HG03103 (cell line): ENCODE data around the gene RAC2.

ENCODE experiments used
- ATAC-seq: cut with Tn5 transposase; IDR thresholded peaks from one replicate; pipeline ENCODE4 v1.9.1; 2021; ENCODE audit warnings: low read depth; ENCODE audit not compliant: unreplicated experiment

Gene RAC2

GRCh38 chr22:37224757-37225420 is 19.2 kb downstream of the RAC2 start:
- no peak for ATAC-seq

- ATAC-seq = no peak
Measured at GRCh38 chr22:37223965-37224551, 20.0 kb downstream of the RAC2 start.

DNA sequence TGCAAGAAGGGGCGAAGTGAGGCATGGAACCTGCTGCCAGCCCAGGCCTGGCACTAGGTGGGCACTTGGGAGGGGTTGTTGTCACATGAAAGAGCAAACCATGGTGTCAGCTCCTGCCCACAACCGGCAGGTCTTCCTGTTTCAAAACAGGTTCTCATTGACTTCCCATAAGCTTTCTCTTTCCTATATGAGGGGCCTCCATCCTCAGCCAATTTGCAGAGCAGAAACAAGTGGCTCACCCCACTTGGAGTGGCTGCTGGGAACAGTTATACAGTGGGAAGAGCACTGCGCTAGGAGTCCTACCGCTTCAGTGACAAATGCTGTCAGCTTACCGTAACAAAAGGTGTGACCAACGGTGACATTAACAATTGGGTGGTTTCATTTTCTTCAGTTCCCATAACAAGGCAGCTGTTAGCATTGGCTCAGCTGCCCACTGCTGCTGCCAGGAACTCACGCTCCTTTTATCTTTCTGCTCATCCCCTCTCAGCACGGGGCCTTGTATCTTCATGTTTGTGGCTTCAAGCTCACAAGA is 21.6 kb downstream of the RAC2 start:
- no peak for ATAC-seq

- ATAC-seq = no peak
Measured at GRCh38 chr22:37221424-37222333, 22.4 kb downstream of the RAC2 start.

DNA sequence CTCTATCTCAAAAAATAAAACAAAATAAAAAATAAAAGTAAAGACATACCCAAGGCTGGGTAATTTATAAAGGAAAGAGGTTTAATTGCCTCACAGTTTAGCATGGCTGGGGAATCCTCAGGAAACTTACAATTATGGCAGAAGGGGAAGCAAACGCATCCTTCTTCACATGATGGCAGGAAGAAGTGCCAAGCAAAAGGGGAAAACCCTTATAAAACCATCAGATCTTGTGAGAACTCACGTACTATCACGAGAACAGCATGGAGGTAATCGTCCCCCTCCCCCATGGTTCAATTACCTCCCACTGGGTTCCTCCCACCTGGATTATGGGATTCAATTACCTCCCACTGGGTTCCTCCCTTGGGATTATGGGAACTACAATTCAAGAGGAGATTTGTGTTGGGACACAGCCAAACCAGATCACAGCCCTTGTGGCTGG is 23.5 kb downstream of the RAC2 start:
- no peak for ATAC-seq

DNA sequence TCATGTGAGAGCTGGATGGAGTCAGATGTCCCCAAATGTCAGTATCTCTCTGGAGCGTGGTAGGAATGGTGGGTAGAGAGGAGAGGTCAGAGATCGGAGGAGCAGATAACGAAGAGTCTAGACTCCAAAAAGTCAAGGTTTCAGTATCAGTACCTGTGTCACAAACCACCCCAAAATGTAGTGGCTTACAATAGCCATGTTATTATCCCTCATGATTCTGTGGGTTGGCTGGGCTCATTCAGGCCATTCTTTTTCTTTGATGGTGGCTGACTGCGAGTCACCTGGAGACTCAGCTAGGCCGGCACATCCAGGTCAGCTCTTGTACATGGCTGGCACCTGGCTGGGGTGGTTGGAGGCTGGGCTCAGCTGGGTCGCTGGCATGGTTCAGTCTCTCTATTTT is 24.5 kb downstream of the RAC2 start:
- no peak for ATAC-seq

DNA sequence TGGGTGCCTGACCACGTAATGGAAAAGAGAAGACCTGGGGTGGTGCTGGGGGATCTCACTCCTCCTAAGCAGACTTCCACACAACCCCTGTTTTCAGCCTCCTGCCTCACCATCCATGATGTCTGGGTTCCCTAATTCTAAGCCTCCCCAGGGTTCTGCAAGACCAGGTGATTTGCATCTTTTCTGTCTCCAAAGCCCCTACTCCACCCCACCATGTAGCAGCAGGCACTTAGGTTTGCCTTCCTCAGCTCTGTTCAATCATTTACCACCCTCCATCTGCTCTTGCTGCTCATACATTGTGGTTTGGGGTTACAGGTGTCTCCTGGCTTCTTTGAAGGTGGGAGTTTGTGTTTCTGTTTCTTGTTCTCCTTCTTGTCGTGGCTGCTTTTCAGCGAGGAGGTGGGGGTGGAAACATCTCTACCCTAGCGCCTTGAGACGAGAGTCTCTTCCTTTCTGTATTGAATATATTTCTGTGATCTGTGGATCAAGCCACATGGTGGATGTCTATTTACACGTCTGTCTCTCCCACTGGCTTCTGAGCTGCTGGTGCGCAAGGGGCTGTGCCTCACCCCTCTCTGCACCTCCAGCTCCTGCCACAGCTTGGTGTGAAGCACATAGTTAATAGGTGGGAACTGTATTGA is 25.2 kb downstream of the RAC2 start:
- ATAC-seq = peak; percentile 56

DNA sequence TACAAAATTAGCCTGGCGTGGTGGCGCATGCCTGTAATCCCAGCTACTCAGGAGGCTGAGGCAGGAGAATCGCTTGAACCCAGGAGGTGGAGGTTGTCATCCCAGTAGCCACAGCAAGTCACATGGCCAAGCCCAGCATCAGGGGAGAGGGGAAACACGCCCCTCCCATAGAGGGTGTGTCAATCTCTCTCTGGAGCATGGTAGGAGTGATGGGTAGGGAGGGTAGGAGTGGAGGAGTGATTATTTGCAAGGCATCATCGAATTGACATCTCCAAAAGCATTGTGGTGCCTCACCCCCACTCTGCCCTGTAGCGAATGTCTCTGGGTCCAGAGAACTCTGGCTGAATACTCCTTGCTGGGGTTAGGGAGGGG is 25.7 kb downstream of the RAC2 start:
- no peak for ATAC-seq

DNA sequence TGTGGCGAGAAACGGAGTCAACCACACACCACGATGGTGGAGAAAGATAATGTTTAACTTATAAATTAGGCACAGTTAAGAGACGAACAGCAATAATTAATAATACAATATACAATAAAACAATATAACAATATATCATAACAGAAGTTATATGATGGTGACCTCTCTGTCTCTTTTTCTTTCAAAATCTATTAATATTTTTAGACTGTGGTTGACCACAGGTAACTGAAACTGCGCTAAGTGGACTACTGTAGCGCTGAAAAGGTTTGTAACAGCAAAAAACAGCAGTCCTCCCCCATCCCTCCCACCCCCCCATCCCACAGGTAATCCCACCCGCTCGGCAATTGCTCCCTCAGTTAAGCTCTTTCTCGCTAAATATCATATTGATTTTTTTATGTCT is 28.2 kb downstream of the RAC2 start:
- no peak for ATAC-seq

- no peak for ATAC-seq
Measured at GRCh38 chr22:37214731-37215030, 29.4 kb downstream of the RAC2 start.

- no peak for ATAC-seq
Measured at GRCh38 chr22:37213941-37214730, 29.9 kb downstream of the RAC2 start.

- ATAC-seq = no peak
Measured at GRCh38 chr22:37213218-37213855, 30.7 kb downstream of the RAC2 start.

DNA sequence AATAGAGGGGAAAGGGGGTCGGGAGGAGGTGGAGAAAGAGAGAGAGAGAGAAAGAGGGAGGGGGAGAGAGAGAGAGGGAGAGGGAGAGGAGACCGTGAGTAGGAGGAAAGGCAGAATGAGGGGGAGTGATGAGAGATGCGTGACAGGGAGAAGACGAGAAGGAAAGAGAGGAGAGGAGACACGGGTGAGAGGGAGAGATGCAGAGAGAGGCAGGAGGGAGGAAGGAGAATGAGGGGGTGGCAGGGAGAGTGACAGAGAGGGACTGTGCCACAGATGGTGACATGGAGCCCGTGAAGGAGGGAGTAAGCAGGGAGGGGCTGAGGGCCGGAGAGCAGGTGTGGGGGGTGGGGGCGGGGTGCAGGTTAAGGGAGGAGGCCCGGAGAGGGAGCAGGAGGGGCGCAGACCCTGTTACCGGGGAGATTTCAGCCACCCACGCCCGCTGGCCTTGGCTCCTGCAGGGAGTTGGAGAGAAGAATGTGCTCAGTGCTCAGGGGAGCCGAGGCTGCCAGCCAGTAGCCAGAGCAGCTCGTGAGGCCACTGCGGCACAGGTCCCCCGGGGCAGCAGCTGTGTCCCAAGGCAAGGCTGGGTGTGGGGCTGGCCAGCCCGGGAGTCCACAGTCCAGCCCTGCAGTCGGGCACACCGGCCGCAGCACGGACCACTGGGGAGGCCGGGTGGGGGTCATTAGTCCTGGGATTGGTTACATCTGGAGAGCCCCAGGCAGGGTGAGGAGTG is 31.7 kb downstream of the RAC2 start, which contains the start of gene SSTR3:
TSS of gene SSTR3 (minus strand) at position 304 of the 733 bp plus-strand sequence. CDS start 4,674 bp downstream, outside the sequence.
- ATAC-seq = no peak

- no peak for ATAC-seq
Measured at GRCh38 chr22:37211866-37212173, 32.2 kb downstream of the RAC2 start.

DNA sequence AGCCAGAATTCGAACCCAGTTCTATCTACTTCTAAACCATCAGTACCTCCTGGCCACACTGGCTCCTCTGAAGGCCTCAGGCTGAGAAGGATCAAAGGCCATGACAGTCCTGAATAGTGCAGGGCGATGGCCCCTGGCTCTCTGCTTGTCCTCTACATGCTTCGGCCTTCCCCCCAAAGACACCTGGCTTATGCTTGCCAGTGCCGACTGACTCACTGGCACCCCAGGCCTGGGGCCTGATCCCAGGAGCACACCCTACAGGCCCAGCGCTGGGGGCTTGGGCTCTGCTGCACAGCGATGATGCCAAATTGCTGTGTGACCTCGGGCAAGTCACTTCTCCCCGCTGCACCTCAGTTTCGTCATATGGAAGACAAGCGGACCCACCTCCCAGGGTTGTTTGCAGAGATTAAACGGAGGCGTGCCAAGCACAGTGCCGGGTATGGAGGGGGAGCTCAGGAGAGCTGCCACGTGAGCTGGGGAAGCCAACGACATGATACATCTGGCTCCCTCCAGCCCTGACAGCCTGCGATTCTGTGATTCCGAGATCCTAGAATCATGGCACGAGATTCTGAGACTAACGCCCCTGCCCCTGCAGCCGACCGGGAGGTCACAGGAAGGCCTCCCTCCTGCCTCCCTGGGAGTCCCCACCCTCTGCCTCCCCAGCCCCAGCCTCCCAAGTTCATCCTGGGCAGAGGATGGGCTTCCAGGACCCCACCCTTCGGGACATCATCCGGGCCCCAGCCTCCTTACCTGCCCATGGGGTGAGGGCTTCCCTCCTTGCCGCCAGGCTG is 32.8 kb downstream of the RAC2 start:
- no peak for ATAC-seq

GRCh38 chr22:37210041-37210803 is 33.8 kb downstream of the RAC2 start:
- ATAC-seq = no peak

GRCh38 chr22:37209140-37209845 is 34.8 kb downstream of the RAC2 start:
- ATAC-seq = no peak
